Measurements from ENCODE around the gene CDKAL1. TPM values are rescaled to one million over a fixed set of nuclear protein-coding genes. Genes with fewer than 3 reads are reported as not detected.

Gene CDKAL1
- total RNA-seq, 5 donors from 2014 or later (not counting 1 experiment from before 2014, with no cell fraction given) = 18.8 to 29.9 (median 20.5) TPM

GRCh38 chr6:20882014-20882413 lies 347.8 kb downstream of the CDKAL1 start:
- ChIA-PET CTCF (no interaction called here), POLR2A (no interaction called here)
- Mint-ChIP-seq H3K36me3 (peaks cover 81% of the 10 kb centered on the region), H3K4me1 (peaks cover 0 to 4% (median 0%) of the 10 kb centered on the region in 3 donors), H3K27ac (no peak overlapping the region), H3K9me3 (peaks cover 3 to 60% (median 36%) of the 10 kb centered on the region in 3 donors), H3K27me3 (no peaks in the 10 kb centered on the region), H3K4me3 (no peak overlapping the region)
- 57% methylated on average over 2 of the region's 5 CpGs for WGBS (ENCODE audit: insufficient coverage)
- DNase-seq (no peak), ATAC-seq (replicated peaks in 1 of 4) (no peak)
- no peaks in the 10 kb centered on the region for H3K4me1 ChIP-seq (ENCODE audit: control insufficient read depth in 1 of 2, extremely low read depth in 1 of 2, insufficient read depth in 2 of 2, low read length in 2 of 2)
- no peaks in the 10 kb centered on the region for H3K36me3 ChIP-seq (ENCODE audit: control insufficient read depth in 2 of 2, extremely low read depth in 1 of 2, insufficient read depth in 1 of 2, low read length in 1 of 2)
- no peak overlapping the region for H3K4me3 ChIP-seq (ENCODE audit: control insufficient read depth in 1 of 2, extremely low read depth in 1 of 2, low read length in 1 of 2)
- H3K27me3 ChIP-seq (replicated peaks in 1 of 2; ENCODE audit: control insufficient read depth in 2 of 2, extremely low read depth in 1 of 2, insufficient read depth in 2 of 2, low read length in 1 of 2) = no peaks in the 10 kb centered on the region
- H3K9me3 ChIP-seq = peaks cover 4% of the 10 kb centered on the region
- H3K27ac ChIP-seq (ENCODE audit: low read length) = no peak overlapping the region

DNA sequence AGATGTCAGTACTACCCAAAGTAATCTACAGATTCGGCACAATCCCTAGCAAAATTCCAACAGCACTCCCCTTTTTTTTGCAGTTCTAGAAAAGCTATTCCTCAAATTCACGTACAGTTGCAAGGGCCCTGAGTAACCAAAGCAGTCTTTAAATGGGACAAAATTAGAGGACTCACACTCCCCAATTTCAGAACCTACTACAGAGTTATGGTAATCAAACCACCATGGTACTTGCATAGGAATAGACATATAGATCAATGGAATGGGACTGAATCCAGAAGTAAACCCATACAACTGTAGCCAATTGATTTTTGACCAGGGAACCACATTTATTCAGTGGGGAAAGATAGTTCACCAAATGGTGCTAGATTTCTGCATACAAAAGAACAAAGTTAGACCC lies 350.8 kb downstream of the CDKAL1 start:
- no peaks in the 10 kb centered on the region for H3K4me1 Mint-ChIP-seq
- Histone ChIP-seq H3K4me1 (ENCODE audit: control insufficient read depth in 1 of 2, extremely low read depth in 1 of 2, insufficient read depth in 2 of 2, low read length in 2 of 2) (no peaks in the 10 kb centered on the region), H3K4me3 (ENCODE audit: control insufficient read depth in 1 of 2, extremely low read depth in 1 of 2, low read length in 1 of 2) (no peak overlapping the region), H3K27ac (ENCODE audit: low read length) (no peak overlapping the region), H3K9me3 (peaks cover 7% of the 10 kb centered on the region), H3K36me3 (ENCODE audit: control insufficient read depth in 2 of 2, extremely low read depth in 1 of 2, insufficient read depth in 1 of 2, low read length in 1 of 2) (no peaks in the 10 kb centered on the region), H3K27me3 (replicated peaks in 1 of 2; ENCODE audit: control insufficient read depth in 2 of 2, extremely low read depth in 1 of 2, insufficient read depth in 2 of 2, low read length in 1 of 2) (no peaks in the 10 kb centered on the region)
- peaks cover 73% of the 10 kb centered on the region for H3K36me3 Mint-ChIP-seq
- H3K27me3 Mint-ChIP-seq = no peaks in the 10 kb centered on the region
- ATAC-seq (replicated peaks in 1 of 4) (no peak), DNase-seq (no peak)
- ChIA-PET POLR2A (no interaction called here), CTCF (no interaction called here)
- H3K9me3 Mint-ChIP-seq = peaks cover 9 to 60% (median 42%) of the 10 kb centered on the region in 3 donors
- 100% methylated on average over 1 of the region's 2 CpGs for WGBS (ENCODE audit: insufficient coverage)
- no peak overlapping the region for H3K27ac Mint-ChIP-seq
- no peak overlapping the region for H3K4me3 Mint-ChIP-seq

DNA sequence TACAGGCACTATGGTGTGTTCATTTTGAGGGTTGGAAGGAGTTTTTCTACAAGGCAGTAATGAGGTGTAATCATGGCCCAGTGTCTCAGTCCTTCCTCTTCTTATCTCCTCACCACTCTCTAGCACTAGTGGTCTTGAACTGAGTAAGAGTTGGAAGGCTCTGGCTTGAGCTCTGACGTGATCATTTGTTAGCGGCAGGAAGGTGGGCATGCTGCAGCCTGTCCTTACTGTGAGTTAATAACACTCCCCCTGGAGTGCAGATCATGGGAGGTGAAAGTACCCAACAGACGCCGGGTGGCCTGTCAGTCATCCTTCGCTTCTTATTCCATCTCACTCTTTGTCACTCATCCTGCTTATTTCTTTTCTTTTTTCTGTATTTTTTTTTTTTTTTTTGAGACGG lies 356.9 kb downstream of the CDKAL1 start:
- peaks cover 11 to 17% (median 11%) of the 10 kb centered on the region in 3 donors for H3K9me3 Mint-ChIP-seq
- H3K36me3 Mint-ChIP-seq = peaks cover 43% of the 10 kb centered on the region
- H3K27ac ChIP-seq (ENCODE audit: low read length) = no peak overlapping the region
- POLR2A ChIA-PET = no interaction called here
- no peaks in the 10 kb centered on the region for H3K36me3 ChIP-seq (ENCODE audit: control insufficient read depth in 2 of 2, extremely low read depth in 1 of 2, insufficient read depth in 1 of 2, low read length in 1 of 2)
- H3K4me3 Mint-ChIP-seq = no peak overlapping the region
- DNase-seq (no peak), ATAC-seq (replicated peaks in 1 of 4) (no peak)
- H3K4me1 Mint-ChIP-seq = no peaks in the 10 kb centered on the region
- no peaks in the 10 kb centered on the region for H3K4me1 ChIP-seq (ENCODE audit: control insufficient read depth in 1 of 2, extremely low read depth in 1 of 2, insufficient read depth in 2 of 2, low read length in 2 of 2)
- H3K9me3 ChIP-seq = peaks cover 6% of the 10 kb centered on the region
- CTCF ChIA-PET = no interaction called here
- no peak overlapping the region for H3K27ac Mint-ChIP-seq
- no peaks in the 10 kb centered on the region for H3K27me3 Mint-ChIP-seq
- H3K4me3 ChIP-seq (ENCODE audit: control insufficient read depth in 1 of 2, extremely low read depth in 1 of 2, low read length in 1 of 2) = no peak overlapping the region
- no peaks in the 10 kb centered on the region for H3K27me3 ChIP-seq (replicated peaks in 1 of 2; ENCODE audit: control insufficient read depth in 2 of 2, extremely low read depth in 1 of 2, insufficient read depth in 2 of 2, low read length in 1 of 2)
- no CpG with 5 or more reads among the region's 6 CpGs for WGBS (ENCODE audit: insufficient coverage)

DNA sequence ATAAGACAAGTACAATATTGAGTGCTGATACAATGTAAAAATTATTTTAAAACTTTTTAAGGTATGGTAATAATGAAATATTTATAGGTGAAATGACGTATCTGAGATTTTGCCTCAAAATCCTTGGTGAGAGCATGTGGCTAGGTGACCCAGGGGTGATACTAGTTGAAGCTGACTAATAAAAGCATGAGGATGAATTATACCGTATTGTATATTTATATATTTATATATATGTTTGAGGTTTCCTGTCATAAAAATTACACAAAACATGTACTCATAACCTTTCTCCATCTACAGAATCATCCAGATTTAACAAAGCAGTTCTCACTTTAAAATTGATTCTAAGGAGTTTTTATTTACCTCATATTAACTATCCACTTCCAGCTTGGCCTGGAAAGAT lies 358.1 kb downstream of the CDKAL1 start:
- H3K9me3 Mint-ChIP-seq = peaks cover 3 to 9% (median 9%) of the 10 kb centered on the region in 3 donors
- peaks cover under 1% of the 10 kb centered on the region for H3K9me3 ChIP-seq
- H3K36me3 ChIP-seq (ENCODE audit: control insufficient read depth in 2 of 2, extremely low read depth in 1 of 2, insufficient read depth in 1 of 2, low read length in 1 of 2) = no peaks in the 10 kb centered on the region
- no CpG with 5 or more reads among the region's 2 CpGs for WGBS (ENCODE audit: insufficient coverage)
- ChIA-PET CTCF (no interaction called here), POLR2A (no interaction called here)
- no peaks in the 10 kb centered on the region for H3K27me3 Mint-ChIP-seq
- H3K4me3 Mint-ChIP-seq = no peak overlapping the region
- peaks cover 48% of the 10 kb centered on the region for H3K36me3 Mint-ChIP-seq
- H3K27me3 ChIP-seq (replicated peaks in 1 of 2; ENCODE audit: control insufficient read depth in 2 of 2, extremely low read depth in 1 of 2, insufficient read depth in 2 of 2, low read length in 1 of 2) = no peaks in the 10 kb centered on the region
- no peak overlapping the region for H3K27ac ChIP-seq (ENCODE audit: low read length)
- no peaks in the 10 kb centered on the region for H3K4me1 Mint-ChIP-seq
- no peak overlapping the region for H3K27ac Mint-ChIP-seq
- ATAC-seq (replicated peaks in 1 of 4) (no peak), DNase-seq (no peak)
- no peaks in the 10 kb centered on the region for H3K4me1 ChIP-seq (ENCODE audit: control insufficient read depth in 1 of 2, extremely low read depth in 1 of 2, insufficient read depth in 2 of 2, low read length in 2 of 2)
- H3K4me3 ChIP-seq (ENCODE audit: control insufficient read depth in 1 of 2, extremely low read depth in 1 of 2, low read length in 1 of 2) = no peak overlapping the region

DNA sequence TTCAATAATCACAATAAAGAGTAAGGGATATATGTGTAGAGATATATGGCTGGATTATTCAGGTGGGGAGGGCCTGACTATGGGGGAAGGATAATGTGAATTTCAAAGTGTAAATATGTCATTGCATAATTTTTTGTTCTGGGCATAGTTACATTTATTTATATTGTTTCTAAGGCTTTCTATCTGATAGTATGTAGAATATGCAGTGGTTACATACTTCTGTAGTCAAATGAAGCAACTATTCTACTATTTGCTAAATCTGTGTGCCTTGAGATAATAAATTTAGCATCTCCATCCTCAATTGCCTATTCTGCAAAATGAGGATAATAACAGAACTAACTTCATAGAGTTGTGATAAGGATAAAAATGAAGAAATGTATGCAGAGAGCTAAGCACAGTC lies 359.2 kb downstream of the CDKAL1 start:
- ChIA-PET CTCF (no interaction called here), POLR2A (no interaction called here)
- no peaks in the 10 kb centered on the region for H3K9me3 ChIP-seq
- Mint-ChIP-seq H3K4me1 (no peaks in the 10 kb centered on the region), H3K27me3 (no peaks in the 10 kb centered on the region), H3K4me3 (no peak overlapping the region), H3K36me3 (peaks cover 51% of the 10 kb centered on the region), H3K27ac (no peak overlapping the region), H3K9me3 (peaks cover 0 to 10% (median 7%) of the 10 kb centered on the region in 3 donors)
- no peaks in the 10 kb centered on the region for H3K27me3 ChIP-seq (replicated peaks in 1 of 2; ENCODE audit: control insufficient read depth in 2 of 2, extremely low read depth in 1 of 2, insufficient read depth in 2 of 2, low read length in 1 of 2)
- H3K4me3 ChIP-seq (ENCODE audit: control insufficient read depth in 1 of 2, extremely low read depth in 1 of 2, low read length in 1 of 2) = no peak overlapping the region
- no peak overlapping the region for H3K27ac ChIP-seq (ENCODE audit: low read length)
- DNase-seq (no peak), ATAC-seq (replicated peaks in 1 of 4) (no peak)
- no peaks in the 10 kb centered on the region for H3K36me3 ChIP-seq (ENCODE audit: control insufficient read depth in 2 of 2, extremely low read depth in 1 of 2, insufficient read depth in 1 of 2, low read length in 1 of 2)
- no peaks in the 10 kb centered on the region for H3K4me1 ChIP-seq (ENCODE audit: control insufficient read depth in 1 of 2, extremely low read depth in 1 of 2, insufficient read depth in 2 of 2, low read length in 2 of 2)

- ATAC-seq (replicated peaks in 1 of 4) (no peak), DNase-seq (no peak)
- no peaks in the 10 kb centered on the region for H3K27me3 ChIP-seq (replicated peaks in 1 of 2; ENCODE audit: control insufficient read depth in 2 of 2, extremely low read depth in 1 of 2, insufficient read depth in 2 of 2, low read length in 1 of 2)
- ChIA-PET CTCF (interaction anchor here in 1 of 2 donors (0.6 kb wide), 1 partner anchor 85 kb away, joined by 3 read pairs; no protein-coding TSS in a partner anchor), POLR2A (no interaction called here)
- H3K4me1 Mint-ChIP-seq = no peaks in the 10 kb centered on the region
- no peaks in the 10 kb centered on the region for H3K27me3 Mint-ChIP-seq
- no peaks in the 10 kb centered on the region for H3K4me1 ChIP-seq (ENCODE audit: control insufficient read depth in 1 of 2, extremely low read depth in 1 of 2, insufficient read depth in 2 of 2, low read length in 2 of 2)
- WGBS (ENCODE audit: insufficient coverage) = 94% methylated on average over 3 of the region's 7 CpGs
- peaks cover 58% of the 10 kb centered on the region for H3K36me3 Mint-ChIP-seq
- no peak overlapping the region for H3K4me3 Mint-ChIP-seq
- peaks cover 7 to 19% (median 7%) of the 10 kb centered on the region in 3 donors for H3K9me3 Mint-ChIP-seq
- H3K27ac ChIP-seq (ENCODE audit: low read length) = no peak overlapping the region
- H3K36me3 ChIP-seq (ENCODE audit: control insufficient read depth in 2 of 2, extremely low read depth in 1 of 2, insufficient read depth in 1 of 2, low read length in 1 of 2) = no peaks in the 10 kb centered on the region
- H3K4me3 ChIP-seq (ENCODE audit: control insufficient read depth in 1 of 2, extremely low read depth in 1 of 2, low read length in 1 of 2) = no peak overlapping the region
- H3K27ac Mint-ChIP-seq = no peak overlapping the region
- no peaks in the 10 kb centered on the region for H3K9me3 ChIP-seq
Measured at GRCh38 chr6:20900389-20901160, 366.3 kb downstream of the CDKAL1 start.

Measured in T-cell (primary cell).